GM23338 (cell line): ENCODE results near the gene CGNL1.

Experiments
- CREB1 ChIP-seq: fragments of 250-450 bp; sonication (Bioruptor Pico); IDR thresholded peaks from 2 replicates; pipeline ENCODE4 v1.5.0; 2020; ENCODE audit warnings: low read depth, mild to moderate bottlenecking, moderate library complexity
- ETS1 ChIP-seq: IDR thresholded peaks from 2 replicates; pipeline ENCODE4 v1.6.1; 2016; ENCODE audit warnings: antibody characterized with exemption
- EZH2 ChIP-seq: fragments of 200-600 bp; sonication (generic); IDR thresholded peaks from one replicate; pipeline ENCODE4 v1.8.0; 2017; ENCODE audit warnings: antibody characterized with exemption, mild to moderate bottlenecking, low read depth; ENCODE audit not compliant: unreplicated experiment
- EZH2phosphoT487 ChIP-seq: fragments of 200-600 bp; sonication (generic); IDR thresholded peaks from one replicate; pipeline ENCODE4 v1.8.1; 2018; ENCODE audit warnings: antibody characterized with exemption; ENCODE audit not compliant: unreplicated experiment
- JUNB ChIP-seq: IDR thresholded peaks from one replicate; pipeline ENCODE4 v1.6.1; 2016; ENCODE audit warnings: antibody characterized with exemption; ENCODE audit not compliant: unreplicated experiment
- POLR2AphosphoS5 ChIP-seq: IDR thresholded peaks from 2 replicates; pipeline ENCODE4 v1.6.1; 2016; ENCODE audit warnings: antibody characterized with exemption, low read depth
- REST ChIP-seq: IDR thresholded peaks from one replicate; pipeline ENCODE4 v1.6.1; 2018; ENCODE audit warnings: antibody characterized with exemption; ENCODE audit not compliant: unreplicated experiment
- STAT1 ChIP-seq: IDR thresholded peaks from one replicate; pipeline ENCODE4 v1.6.1; 2016; ENCODE audit warnings: antibody characterized with exemption; ENCODE audit not compliant: unreplicated experiment
- TF ChIP-seq, protein P1 (sequence below), 2 experiments: fragments of 200-600 bp in 1 of 2; sonication (generic) in 1 of 2; conservative IDR thresholded peaks; 2 replicates each; pipeline versions ENCODE4 v1.5.1 to v1.6.1; 2016 to 2017; ENCODE audit warnings: antibody characterized with exemption in 2 of 2, low read depth in 2 of 2, mild to moderate bottlenecking in 2 of 2, moderate library complexity in 1 of 2
- TF ChIP-seq, protein P2 (sequence below): fragments of 250-450 bp; sonication (Bioruptor Pico); IDR thresholded peaks from 2 replicates; pipeline ENCODE4 v1.5.0; 2020; ENCODE audit warnings: mild to moderate bottlenecking, moderate library complexity

- no peak for TF ChIP-seq POLR2AphosphoS5
- TF ChIP-seq, protein P1, sequence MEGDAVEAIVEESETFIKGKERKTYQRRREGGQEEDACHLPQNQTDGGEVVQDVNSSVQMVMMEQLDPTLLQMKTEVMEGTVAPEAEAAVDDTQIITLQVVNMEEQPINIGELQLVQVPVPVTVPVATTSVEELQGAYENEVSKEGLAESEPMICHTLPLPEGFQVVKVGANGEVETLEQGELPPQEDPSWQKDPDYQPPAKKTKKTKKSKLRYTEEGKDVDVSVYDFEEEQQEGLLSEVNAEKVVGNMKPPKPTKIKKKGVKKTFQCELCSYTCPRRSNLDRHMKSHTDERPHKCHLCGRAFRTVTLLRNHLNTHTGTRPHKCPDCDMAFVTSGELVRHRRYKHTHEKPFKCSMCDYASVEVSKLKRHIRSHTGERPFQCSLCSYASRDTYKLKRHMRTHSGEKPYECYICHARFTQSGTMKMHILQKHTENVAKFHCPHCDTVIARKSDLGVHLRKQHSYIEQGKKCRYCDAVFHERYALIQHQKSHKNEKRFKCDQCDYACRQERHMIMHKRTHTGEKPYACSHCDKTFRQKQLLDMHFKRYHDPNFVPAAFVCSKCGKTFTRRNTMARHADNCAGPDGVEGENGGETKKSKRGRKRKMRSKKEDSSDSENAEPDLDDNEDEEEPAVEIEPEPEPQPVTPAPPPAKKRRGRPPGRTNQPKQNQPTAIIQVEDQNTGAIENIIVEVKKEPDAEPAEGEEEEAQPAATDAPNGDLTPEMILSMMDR (conservative IDR thresholded peaks at IDR 0.05; ENCODE audit: low read depth in 2 of 2) = no peak
- no peak for TF ChIP-seq JUNB
- TF ChIP-seq ETS1 = no peak
- TF ChIP-seq EZH2 = no peak
- no peak for TF ChIP-seq EZH2phosphoT487
- no peak for TF ChIP-seq REST
- no peak for TF ChIP-seq CREB1 (CRISPR knock-in tag)
- TF ChIP-seq, protein P2, sequence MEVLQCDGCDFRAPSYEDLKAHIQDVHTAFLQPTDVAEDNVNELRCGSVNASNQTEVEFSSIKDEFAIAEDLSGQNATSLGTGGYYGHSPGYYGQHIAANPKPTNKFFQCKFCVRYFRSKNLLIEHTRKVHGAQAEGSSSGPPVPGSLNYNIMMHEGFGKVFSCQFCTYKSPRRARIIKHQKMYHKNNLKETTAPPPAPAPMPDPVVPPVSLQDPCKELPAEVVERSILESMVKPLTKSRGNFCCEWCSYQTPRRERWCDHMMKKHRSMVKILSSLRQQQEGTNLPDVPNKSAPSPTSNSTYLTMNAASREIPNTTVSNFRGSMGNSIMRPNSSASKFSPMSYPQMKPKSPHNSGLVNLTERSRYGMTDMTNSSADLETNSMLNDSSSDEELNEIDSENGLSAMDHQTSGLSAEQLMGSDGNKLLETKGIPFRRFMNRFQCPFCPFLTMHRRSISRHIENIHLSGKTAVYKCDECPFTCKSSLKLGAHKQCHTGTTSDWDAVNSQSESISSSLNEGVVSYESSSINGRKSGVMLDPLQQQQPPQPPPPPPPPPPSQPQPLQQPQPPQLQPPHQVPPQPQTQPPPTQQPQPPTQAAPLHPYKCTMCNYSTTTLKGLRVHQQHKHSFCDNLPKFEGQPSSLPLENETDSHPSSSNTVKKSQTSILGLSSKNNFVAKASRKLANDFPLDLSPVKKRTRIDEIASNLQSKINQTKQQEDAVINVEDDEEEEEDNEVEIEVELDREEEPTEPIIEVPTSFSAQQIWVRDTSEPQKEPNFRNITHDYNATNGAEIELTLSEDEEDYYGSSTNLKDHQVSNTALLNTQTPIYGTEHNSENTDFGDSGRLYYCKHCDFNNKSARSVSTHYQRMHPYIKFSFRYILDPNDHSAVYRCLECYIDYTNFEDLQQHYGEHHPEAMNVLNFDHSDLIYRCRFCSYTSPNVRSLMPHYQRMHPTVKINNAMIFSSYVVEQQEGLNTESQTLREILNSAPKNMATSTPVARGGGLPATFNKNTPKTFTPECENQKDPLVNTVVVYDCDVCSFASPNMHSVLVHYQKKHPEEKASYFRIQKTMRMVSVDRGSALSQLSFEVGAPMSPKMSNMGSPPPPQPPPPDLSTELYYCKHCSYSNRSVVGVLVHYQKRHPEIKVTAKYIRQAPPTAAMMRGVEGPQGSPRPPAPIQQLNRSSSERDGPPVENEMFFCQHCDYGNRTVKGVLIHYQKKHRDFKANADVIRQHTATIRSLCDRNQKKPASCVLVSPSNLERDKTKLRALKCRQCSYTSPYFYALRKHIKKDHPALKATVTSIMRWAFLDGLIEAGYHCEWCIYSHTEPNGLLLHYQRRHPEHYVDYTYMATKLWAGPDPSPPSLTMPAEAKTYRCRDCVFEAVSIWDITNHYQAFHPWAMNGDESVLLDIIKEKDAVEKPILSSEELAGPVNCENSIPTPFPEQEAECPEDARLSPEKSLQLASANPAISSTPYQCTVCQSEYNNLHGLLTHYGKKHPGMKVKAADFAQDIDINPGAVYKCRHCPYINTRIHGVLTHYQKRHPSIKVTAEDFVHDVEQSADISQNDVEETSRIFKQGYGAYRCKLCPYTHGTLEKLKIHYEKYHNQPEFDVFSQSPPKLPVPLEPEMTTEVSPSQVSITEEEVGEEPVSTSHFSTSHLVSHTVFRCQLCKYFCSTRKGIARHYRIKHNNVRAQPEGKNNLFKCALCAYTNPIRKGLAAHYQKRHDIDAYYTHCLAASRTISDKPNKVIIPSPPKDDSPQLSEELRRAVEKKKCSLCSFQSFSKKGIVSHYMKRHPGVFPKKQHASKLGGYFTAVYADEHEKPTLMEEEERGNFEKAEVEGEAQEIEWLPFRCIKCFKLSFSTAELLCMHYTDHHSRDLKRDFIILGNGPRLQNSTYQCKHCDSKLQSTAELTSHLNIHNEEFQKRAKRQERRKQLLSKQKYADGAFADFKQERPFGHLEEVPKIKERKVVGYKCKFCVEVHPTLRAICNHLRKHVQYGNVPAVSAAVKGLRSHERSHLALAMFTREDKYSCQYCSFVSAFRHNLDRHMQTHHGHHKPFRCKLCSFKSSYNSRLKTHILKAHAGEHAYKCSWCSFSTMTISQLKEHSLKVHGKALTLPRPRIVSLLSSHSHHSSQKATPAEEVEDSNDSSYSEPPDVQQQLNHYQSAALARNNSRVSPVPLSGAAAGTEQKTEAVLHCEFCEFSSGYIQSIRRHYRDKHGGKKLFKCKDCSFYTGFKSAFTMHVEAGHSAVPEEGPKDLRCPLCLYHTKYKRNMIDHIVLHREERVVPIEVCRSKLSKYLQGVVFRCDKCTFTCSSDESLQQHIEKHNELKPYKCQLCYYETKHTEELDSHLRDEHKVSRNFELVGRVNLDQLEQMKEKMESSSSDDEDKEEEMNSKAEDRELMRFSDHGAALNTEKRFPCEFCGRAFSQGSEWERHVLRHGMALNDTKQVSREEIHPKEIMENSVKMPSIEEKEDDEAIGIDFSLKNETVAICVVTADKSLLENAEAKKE (CRISPR knock-in tag) = no peak
- TF ChIP-seq STAT1 = no peak
Observed at GRCh38 chr15:57421110-57421509, 44.8 kb downstream of the CGNL1 start.
